Upper lobe of right lung (tissue), 1 donor: ENCODE measurements around the gene DAPK3. TPM values are rescaled to one million over a fixed set of nuclear protein-coding genes. Genes with fewer than 3 reads are reported as not detected.

ENCODE experiments used
- ATAC-seq: fragments of 200-7000 bp; cut with Tn5 transposase; one replicate; pipeline ENCODE4 v1.9.1; 2020; ENCODE audit warnings: mild to moderate bottlenecking, moderate library complexity
- DNase-seq: peaks from one replicate; pipeline ENCODE4 v3.0.0-alpha.2; 2020
- H3K27ac ChIP-seq: fragments of 200-600 bp; one replicate; pipeline ENCODE4 v1.8.0; 2022
- H3K27me3 ChIP-seq: fragments of 200-600 bp; one replicate; pipeline ENCODE4 v1.8.0; 2022; ENCODE audit warnings: mild to moderate bottlenecking
- H3K36me3 ChIP-seq: fragments of 200-600 bp; one replicate; pipeline ENCODE4 v1.8.0; 2022
- H3K4me1 ChIP-seq: fragments of 200-600 bp; one replicate; pipeline ENCODE4 v1.8.0; 2022
- H3K4me3 ChIP-seq: fragments of 200-600 bp; one replicate; pipeline ENCODE4 v1.8.0; 2022; ENCODE audit warnings: mild to moderate bottlenecking
- H3K9me3 ChIP-seq: fragments of 200-600 bp; one replicate; pipeline ENCODE4 v1.8.0; 2022
- CTCF ChIP-seq: fragments of 200-600 bp; IDR thresholded peaks from one replicate; pipeline ENCODE4 v1.8.0; 2022; ENCODE audit warnings: antibody characterized with exemption
- intact Hi-C: fragments of 100-400 bp; cut with DNase I; formaldehyde crosslinking; loops from one replicate; pipeline ENCODE4 v1.11.0; 2022
- microRNA-seq: library from miRNA; unstranded; fragments of <30 nt; microRNA quantifications from one replicate; pipeline ENCODE4 v1.2.0, GENCODE V29; 2020; ENCODE audit warnings: borderline microRNAs expressed
- total RNA-seq: library from RNA; stranded (reverse); fragmentation: NEBNext Ultra II Directional; extraction: Animal tissue kit (Norgen Biotek cat#: 25700); gene quantifications from one replicate; pipeline ENCODE4 v1.2.1, GENCODE V29; 2021
- donor health status: DM: no; HTN: yes; CAD: no; lungs with severe emphysema.

Gene DAPK3
- total RNA-seq, 1 donor from 2014 or later: 70.7 TPM

- Histone ChIP-seq H3K27ac (no peak overlapping the region), H3K4me3 (no peak overlapping the region), H3K4me1 (no peaks in the 10 kb centered on the region), H3K9me3 (no peaks in the 10 kb centered on the region), H3K36me3 (no peaks in the 10 kb centered on the region), H3K27me3 (no peaks in the 10 kb centered on the region)
- intact Hi-C loops: no loop called here
- TF ChIP-seq CTCF: no peak
- ATAC-seq (no peak), DNase-seq (no peak)
Observed at GRCh38 chr19:3916033-3916432, 54.9 kb downstream of the DAPK3 start.

GRCh38 chr19:3914199-3914598 lies 56.7 kb downstream of the DAPK3 start:
- TF ChIP-seq CTCF: no peak
- no peaks in the 10 kb centered on the region for H3K36me3 ChIP-seq
- no peaks in the 10 kb centered on the region for H3K4me1 ChIP-seq
- ATAC-seq: no peak
- intact Hi-C loops: no loop called here
- H3K27ac ChIP-seq: no peak overlapping the region
- no peaks in the 10 kb centered on the region for H3K27me3 ChIP-seq
- DNase-seq: no peak
- H3K9me3 ChIP-seq: peaks cover 6% of the 10 kb centered on the region
- no peak overlapping the region for H3K4me3 ChIP-seq

- intact Hi-C loops: no loop called here
Observed at GRCh38 chr19:3910105-3910504, 60.8 kb downstream of the DAPK3 start.

More at GRCh38 chr19:3910105-3910504, 60.8 kb downstream of the DAPK3 start:
- Histone ChIP-seq H3K36me3 (no peaks in the 10 kb centered on the region), H3K27ac (no peak overlapping the region), H3K9me3 (peaks cover 6% of the 10 kb centered on the region), H3K4me1 (no peaks in the 10 kb centered on the region), H3K4me3 (no peak overlapping the region), H3K27me3 (no peaks in the 10 kb centered on the region)
- DNase-seq: no peak
- TF ChIP-seq CTCF: no peak
- no peak for ATAC-seq

Small RNA genes lying within 50 kb of the gene (microRNA-seq; reads per million reads assigned to microRNA genes)
- not detected for gene MIR637

Other genes with a start within 250 kb of the DAPK3 start
- gene APBA3, start 209.4 kb downstream of the DAPK3 start, total RNA-seq: 21.9 TPM
- gene MRPL54, start 208.4 kb downstream of the DAPK3 start, total RNA-seq: 59.7 TPM
- not detected for gene RAX2, start 198.9 kb downstream of the DAPK3 start, total RNA-seq
- gene MATK, start 184.7 kb downstream of the DAPK3 start, total RNA-seq: 22.6 TPM
- gene ZFR2, start 102.1 kb downstream of the DAPK3 start, total RNA-seq: 0.55 TPM
- gene ATCAY, start 90.4 kb downstream of the DAPK3 start, total RNA-seq: not detected
- gene NMRK2, start 38.0 kb downstream of the DAPK3 start, total RNA-seq: 1.6 TPM
- 1,960 TPM for gene EEF2, start 14.4 kb upstream of the DAPK3 start, total RNA-seq
- gene PIAS4, start 36.6 kb upstream of the DAPK3 start, total RNA-seq: 25.4 TPM
- 54.3 TPM for gene ZBTB7A, start 95.8 kb upstream of the DAPK3 start, total RNA-seq
- 110 TPM for gene MAP2K2, start 153.0 kb upstream of the DAPK3 start, total RNA-seq
- not detected for gene CREB3L3, start 182.5 kb upstream of the DAPK3 start, total RNA-seq
- 20.3 TPM for gene SIRT6, start 211.5 kb upstream of the DAPK3 start, total RNA-seq
- 2.3 TPM for gene ANKRD24, start 211.6 kb upstream of the DAPK3 start, total RNA-seq